Measurements from ENCODE around the gene CMA1.

Gene CMA1

DNA sequence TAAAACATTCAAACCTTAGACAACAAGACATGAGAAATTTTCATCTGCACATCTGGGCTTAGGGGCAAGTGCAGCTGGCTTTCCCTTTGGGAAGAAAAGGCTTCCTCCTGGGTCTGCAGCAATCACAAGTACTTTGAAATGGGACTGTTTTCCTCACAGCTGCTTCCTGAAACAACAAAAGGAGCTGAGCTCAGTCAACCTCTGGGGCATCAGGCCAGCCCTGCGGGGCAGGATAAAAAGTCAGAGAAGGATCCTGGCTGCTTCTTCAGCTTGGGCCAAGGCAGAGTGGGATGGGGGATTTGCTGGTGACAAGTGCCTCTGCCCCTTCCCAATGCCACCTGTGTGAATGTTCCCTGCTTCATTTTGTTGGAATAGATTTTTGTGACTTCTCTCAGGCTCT, 49.3 kb downstream of the CMA1 start:
- Histone ChIP-seq H4K20me1 (ENCODE audit: insufficient read depth, low read length) (no peaks in the 10 kb centered on the region), H3K4me2 (ENCODE audit: low read depth, low read length) (no peak overlapping the region), H3K9me2 (replicated peaks; ENCODE audit: insufficient read depth, low read length) (no peaks in the 10 kb centered on the region), H3F3A (ENCODE audit: insufficient read depth, low read length) (no peaks in the 10 kb centered on the region), H3K9ac (ENCODE audit: low read length) (no peak overlapping the region), H3K79me2 (ENCODE audit: low read length) (no peaks in the 10 kb centered on the region), H3K27me3 (replicated peaks; ENCODE audit: insufficient read depth, low read length) (no peaks in the 10 kb centered on the region), H2AFZ (ENCODE audit: low read length) (no peak overlapping the region), H3K9me3 (replicated peaks; ENCODE audit: insufficient read depth, low read length) (no peaks in the 10 kb centered on the region), H3K27ac (ENCODE audit: low read length) (no peak overlapping the region), H3K4me1 (ENCODE audit: low read length) (peaks cover 9% of the 10 kb centered on the region), H3K36me3 (replicated peaks; ENCODE audit: insufficient read depth, low read length) (no peaks in the 10 kb centered on the region), H3K4me3 (ENCODE audit: low read length) (no peak overlapping the region)
- TF ChIP-seq CTCF (IDR thresholded peaks at IDR 0.05; ENCODE audit: low read length), result no peak
- no peak for TF ChIP-seq EZH2phosphoT487 (IDR thresholded peaks at IDR 0.05; ENCODE audit: low read length)
- no peak for TF ChIP-seq EZH2 (optimal IDR thresholded peaks at IDR 0.05; ENCODE audit: low read depth, low read length)
- no peak for DNase-seq

GRCh38 chr14:24456980-24457379, 51.1 kb downstream of the CMA1 start:
- Histone ChIP-seq H2AFZ (ENCODE audit: low read length) (no peak overlapping the region), H3K4me2 (ENCODE audit: low read depth, low read length) (no peak overlapping the region), H4K20me1 (ENCODE audit: insufficient read depth, low read length) (no peaks in the 10 kb centered on the region), H3K9me2 (replicated peaks; ENCODE audit: insufficient read depth, low read length) (no peaks in the 10 kb centered on the region), H3K9me3 (replicated peaks; ENCODE audit: insufficient read depth, low read length) (no peaks in the 10 kb centered on the region), H3K79me2 (ENCODE audit: low read length) (no peaks in the 10 kb centered on the region), H3K27me3 (replicated peaks; ENCODE audit: insufficient read depth, low read length) (no peaks in the 10 kb centered on the region), H3K27ac (ENCODE audit: low read length) (no peak overlapping the region), H3K36me3 (replicated peaks; ENCODE audit: insufficient read depth, low read length) (no peaks in the 10 kb centered on the region), H3K9ac (ENCODE audit: low read length) (no peak overlapping the region), H3K4me3 (ENCODE audit: low read length) (no peak overlapping the region), H3F3A (ENCODE audit: insufficient read depth, low read length) (no peaks in the 10 kb centered on the region), H3K4me1 (ENCODE audit: low read length) (no peaks in the 10 kb centered on the region)
- no peak for DNase-seq
- no peak for TF ChIP-seq EZH2 (optimal IDR thresholded peaks at IDR 0.05; ENCODE audit: low read depth, low read length)
- TF ChIP-seq EZH2phosphoT487 (IDR thresholded peaks at IDR 0.05; ENCODE audit: low read length), result no peak
- TF ChIP-seq CTCF (IDR thresholded peaks at IDR 0.05; ENCODE audit: low read length), result no peak
